SK-N-SH (cell line): ENCODE measurements around the gene SHMT2. TPM values are rescaled to one million over a fixed set of nuclear protein-coding genes. Genes with fewer than 3 reads are reported as not detected.

ENCODE experiments used
- CTCF ChIA-PET: fragments of 300-600, 350-600 bp; formaldehyde crosslinking; extraction: SDS; loops from one replicate; lab custom pipeline; 2021; lab: Yijun Ruan, JAX
- POLR2A ChIA-PET: fragments of 350-600 bp; sonication (Branson Sonifier 250); formaldehyde crosslinking; extraction: SDS; loops from one replicate; lab custom pipeline; 2020; ENCODE audit warnings: antibody characterized with exemption, inconsistent platforms; lab: Yijun Ruan, JAX
- DNase-seq: peaks from one replicate; pipeline ENCODE4 v3.0.0; 2012
- H2AFZ ChIP-seq: fragments of 200-600 bp; sonication (generic); 2 replicates; pipeline ENCODE4 v1.8.1; 2016; ENCODE audit warnings: antibody characterized with exemption, mild to moderate bottlenecking, low read depth
- H3F3A ChIP-seq: fragments of 200-600 bp; sonication (generic); replicated peaks from 2 replicates; pipeline ENCODE3; 2016; ENCODE audit warnings: antibody characterized with exemption, mild to moderate bottlenecking; ENCODE audit not compliant: insufficient read depth
- H3K27ac ChIP-seq, 2 experiments: fragments of 200-500 bp in 1 of 2; fragments of 200-600 bp in 1 of 2; sonication (Bioruptor generic) in 1 of 2; sonication (generic), shearing (Covaris generic) in 1 of 2; 2 replicates each; pipeline versions ENCODE4 v1.5.1 to v1.6.1; 2014 to 2016; ENCODE audit warnings: low read depth in 2 of 2, inconsistent platforms in 1 of 2, low read length in 1 of 2, mild to moderate bottlenecking in 1 of 2, mixed read lengths in 1 of 2
- H3K27me3 ChIP-seq: fragments of 200-600 bp; sonication (generic), shearing (Covaris generic); 2 replicates; pipeline ENCODE4 v1.6.1; 2016; ENCODE audit warnings: mixed run types; ENCODE audit not compliant: insufficient read depth
- H3K36me3 ChIP-seq, 2 experiments: fragments of 200-500 bp in 1 of 2; fragments of 200-600 bp in 1 of 2; sonication (Bioruptor generic) in 1 of 2; sonication (generic) in 1 of 2; replicated peaks in 1 of 2; 2 replicates each; pipeline versions ENCODE3 to v1.5.1; 2014 to 2016; ENCODE audit warnings: low read length in 1 of 2, mild to moderate bottlenecking in 1 of 2; ENCODE audit not compliant: insufficient read depth in 2 of 2, control insufficient read depth in 1 of 2
- H3K4me1 ChIP-seq, 2 experiments: fragments of 200-500 bp in 1 of 2; fragments of 200-600 bp in 1 of 2; sonication (Bioruptor generic) in 1 of 2; sonication (generic), shearing (Covaris generic) in 1 of 2; 2 replicates each; pipeline versions ENCODE4 v1.5.1 to v1.6.1; 2014 to 2016; ENCODE audit warnings: low read depth in 1 of 2, low read length in 1 of 2, mixed run types in 1 of 2; ENCODE audit not compliant: insufficient read depth in 2 of 2, control insufficient read depth in 1 of 2
- H3K4me2 ChIP-seq: fragments of 200-600 bp; sonication (generic), shearing (Covaris generic); 2 replicates; pipeline ENCODE4 v1.6.1; 2017; ENCODE audit warnings: mixed run types
- H3K4me3 ChIP-seq, 2 experiments: fragments of 200-500 bp in 1 of 2; fragments of 200-600 bp in 1 of 2; sonication (Bioruptor generic) in 1 of 2; sonication (generic), shearing (Covaris generic) in 1 of 2; 2 replicates each; pipeline versions ENCODE4 v1.5.1 to v1.8.1; 2014 to 2016; ENCODE audit warnings: low read depth in 2 of 2, inconsistent platforms in 1 of 2, low read length in 1 of 2, mild to moderate bottlenecking in 1 of 2, mixed read lengths in 1 of 2, moderate library complexity in 1 of 2
- H3K79me2 ChIP-seq: fragments of 200-600 bp; sonication (generic); 2 replicates; pipeline ENCODE4 v1.8.1; 2017; ENCODE audit warnings: mild to moderate bottlenecking; ENCODE audit not compliant: insufficient read depth
- H3K9ac ChIP-seq: fragments of 200-600 bp; sonication (generic); 2 replicates; pipeline ENCODE4 v1.6.1; 2017; ENCODE audit warnings: mixed run types
- H3K9me2 ChIP-seq: fragments of 200-600 bp; sonication (generic); 2 replicates; pipeline ENCODE4 v1.6.1; 2017; ENCODE audit warnings: mixed run types
- H3K9me3 ChIP-seq: fragments of 200-600 bp; sonication (generic); 2 replicates; pipeline ENCODE4 v1.6.1; 2017; ENCODE audit warnings: mixed run types, mild to moderate bottlenecking, moderate library complexity
- H4K20me1 ChIP-seq: fragments of 200-600 bp; sonication (generic); 2 replicates; pipeline ENCODE4 v1.6.1; 2017; ENCODE audit warnings: mild to moderate bottlenecking, mixed run types; ENCODE audit not compliant: insufficient read depth
- CHD2 ChIP-seq: fragments of 150-350 bp; IDR thresholded peaks from 2 replicates; pipeline ENCODE4 v1.6.1; 2018; ENCODE audit warnings: low read length; ENCODE audit not compliant: partially characterized antibody
- ELF1 ChIP-seq: IDR thresholded peaks from 2 replicates; pipeline ENCODE4 v1.4.0; 2012
- FOSL2 ChIP-seq: IDR thresholded peaks from 2 replicates; pipeline ENCODE4 v1.4.0; 2012; ENCODE audit warnings: low read depth, mild to moderate bottlenecking, moderate library complexity, borderline replicate concordance
- FOXM1 ChIP-seq: IDR thresholded peaks from 2 replicates; pipeline ENCODE4 v1.4.0; 2012; ENCODE audit warnings: low read depth, mild to moderate bottlenecking
- GABPA ChIP-seq: IDR thresholded peaks from 2 replicates; pipeline ENCODE4 v1.4.0; 2012; ENCODE audit warnings: low read depth, mild to moderate bottlenecking
- JUND ChIP-seq: IDR thresholded peaks from 2 replicates; pipeline ENCODE4 v1.4.0; 2012
- MAX ChIP-seq: IDR thresholded peaks from 2 replicates; pipeline ENCODE4 v1.4.0; 2012; ENCODE audit warnings: low read depth
- MEF2A ChIP-seq: IDR thresholded peaks from 2 replicates; pipeline ENCODE4 v1.4.0; 2012; ENCODE audit warnings: low read depth, borderline replicate concordance
- NFIC ChIP-seq: IDR thresholded peaks from 2 replicates; pipeline ENCODE4 v1.4.0; 2012; ENCODE audit warnings: borderline replicate concordance
- NRF1 ChIP-seq: IDR thresholded peaks from 2 replicates; pipeline ENCODE4 v1.6.1; 2012; ENCODE audit warnings: low read depth, mild to moderate bottlenecking, low read length
- PBX3 ChIP-seq: IDR thresholded peaks from 2 replicates; pipeline ENCODE4; 2012
- RAD21 ChIP-seq: IDR thresholded peaks from 2 replicates; pipeline ENCODE4 v1.6.1; 2012; ENCODE audit warnings: mild to moderate bottlenecking, low read length
- REST ChIP-seq: IDR thresholded peaks from 2 replicates; pipeline ENCODE4 v1.6.1; 2012; ENCODE audit warnings: mild to moderate bottlenecking, low read depth, low read length, moderate library complexity
- RFX5 ChIP-seq: IDR thresholded peaks from 2 replicates; pipeline ENCODE4 v1.6.1; 2012; ENCODE audit warnings: mild to moderate bottlenecking, improper control_type of control experiment, low read length
- SIN3A ChIP-seq: IDR thresholded peaks from 2 replicates; pipeline ENCODE4 v1.6.1; 2012; ENCODE audit warnings: low read depth, mild to moderate bottlenecking, low read length, moderate library complexity, borderline replicate concordance
- SMC3 ChIP-seq: IDR thresholded peaks from 2 replicates; pipeline ENCODE4 v1.6.1; 2012; ENCODE audit warnings: low read depth, low read length, improper control_type of control experiment
- TAF1 ChIP-seq: IDR thresholded peaks from 2 replicates; pipeline ENCODE4 v1.6.1; 2012; ENCODE audit warnings: low read depth, mild to moderate bottlenecking, low read length, moderate library complexity, borderline replicate concordance
- TCF12 ChIP-seq: IDR thresholded peaks from 2 replicates; pipeline ENCODE4 v1.4.0; 2012
- WGBS: methylation state at CpG from one replicate; pipeline ENCODE4 v1.1.6; 2017; ENCODE audit warnings: low lambda C conversion rate; 5-methylcytosine and 5-hydroxymethylcytosine counted together
- polyA plus RNA-seq, 3 experiments: library from polyadenylated mRNA; depleted of rRNA; stranded (reverse); fragments of >200 nt; gene quantifications; 2 replicates each; pipeline ENCODE4 v1.2.3, GENCODE V29; 2012

The SHMT2 gene
- polyA plus RNA-seq, 1 of the 3 experiments (the other 2 are of a cell fraction), result 204 TPM

DNA sequence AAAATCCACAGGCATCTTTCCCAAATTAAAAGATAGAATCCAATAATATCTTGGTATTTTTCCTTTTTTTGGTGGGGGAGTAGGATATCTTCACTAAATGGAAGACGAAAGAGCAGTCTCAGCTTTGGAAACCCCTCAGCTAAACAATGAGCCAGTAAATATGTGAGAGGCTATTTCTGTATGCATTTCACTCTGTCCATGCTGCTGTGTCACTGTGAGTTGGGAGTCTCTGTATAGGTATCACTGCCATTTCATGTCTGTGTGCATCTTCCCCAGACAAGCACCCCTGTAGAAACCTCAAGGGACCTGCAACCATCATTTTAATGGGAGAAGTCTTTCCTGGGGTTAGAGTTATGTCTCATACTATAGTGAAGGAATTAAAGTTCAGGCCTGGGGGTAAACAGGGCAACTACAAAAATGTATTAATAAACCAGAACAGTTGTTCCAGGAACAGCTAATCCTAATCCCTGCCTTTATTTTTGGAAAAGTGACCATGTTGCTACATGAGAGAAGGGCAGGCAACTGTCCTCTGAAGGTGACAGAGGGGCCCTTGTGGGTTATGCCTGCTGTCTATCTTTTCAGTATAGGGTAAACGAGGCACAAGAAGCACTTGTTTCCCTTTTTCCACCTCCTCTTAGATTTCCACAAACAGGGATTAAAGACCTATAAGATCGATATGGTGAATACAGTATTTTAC, 32.8 kb downstream of the SHMT2 start:
- Histone ChIP-seq H3K36me3 (peaks cover 36 to 41% of the 10 kb centered on the region in 2 experiments), H3K9me3 (no peaks in the 10 kb centered on the region), H3K4me2 (no peak overlapping the region), H4K20me1 (no peaks in the 10 kb centered on the region), H3F3A (peaks cover 6% of the 10 kb centered on the region), H3K4me3 (no peak overlapping the region), H2AFZ (no peak overlapping the region), H3K79me2 (no peaks in the 10 kb centered on the region), H3K9me2 (no peaks in the 10 kb centered on the region)
- 78% methylated on average over 3 of the region's 3 CpGs for WGBS
- DNase-seq, result no peak
- POLR2A ChIA-PET, result interaction anchor here (1.0 kb wide), 1 partner anchor 9 kb away, joined by 3 read pairs; no protein-coding TSS in a partner anchor
- CTCF ChIA-PET, result interaction anchor here (0.9 to 9.9 kb wide), 16 partner anchors 7 to 200 kb away, joined by 3 to 141 read pairs (median 10); partner anchors contain the start of genes GLI1, INHBE and STAC3
- TF ChIP-seq SMC3, result no peak
- no peak for TF ChIP-seq TCF12
- TF ChIP-seq JUND, result no peak
- TF ChIP-seq RAD21, result no peak
- TF ChIP-seq NFIC, result no peak
- TF ChIP-seq, all 33 proteins: peak for 0
- H3K9ac ChIP-seq, result no peak overlapping the region
- no peaks in the 10 kb centered on the region for H3K27me3 ChIP-seq
- 0 out of 4 replicates have a peak overlapping the region, but pooled peaks of 1 of the 2 experiments have one; percentile 6 for H3K27ac ChIP-seq
- peaks cover 0 to 11% of the 10 kb centered on the region in 2 experiments; a peak in 1 of 4 replicates for H3K4me1 ChIP-seq

GRCh38 chr12:57263096-57263495, 33.6 kb downstream of the SHMT2 start:
- TF ChIP-seq MAX (no peak), FOXM1 (no peak), FOSL2 (no peak), SMC3 (no peak), SIN3A (no peak), GABPA (no peak), CHD2 (no peak)
- Histone ChIP-seq H3K4me1 (peaks cover 0 to 11% of the 10 kb centered on the region in 2 experiments; a peak in 1 of 4 replicates), H3K4me2 (no peak overlapping the region), H3F3A (peaks cover 12% of the 10 kb centered on the region), H3K36me3 (peaks cover 35 to 41% of the 10 kb centered on the region in 2 experiments), H3K79me2 (no peaks in the 10 kb centered on the region), H4K20me1 (no peaks in the 10 kb centered on the region), H3K9ac (no peak overlapping the region), H2AFZ (no peak overlapping the region), H3K9me3 (no peaks in the 10 kb centered on the region), H3K9me2 (no peaks in the 10 kb centered on the region), H3K27me3 (no peaks in the 10 kb centered on the region), H3K4me3 (no peak overlapping the region), H3K27ac (no peak overlapping the region)
- DNase-seq, result no peak
- ChIA-PET CTCF (interaction anchor here (0.6 to 9.9 kb wide), 13 partner anchors 8 to 248 kb away, joined by 3 to 141 read pairs (median 5); partner anchors contain the start of genes GLI1 and INHBE), POLR2A (no interaction called here)
- WGBS, result 43% methylated on average over 2 of the region's 2 CpGs

DNA sequence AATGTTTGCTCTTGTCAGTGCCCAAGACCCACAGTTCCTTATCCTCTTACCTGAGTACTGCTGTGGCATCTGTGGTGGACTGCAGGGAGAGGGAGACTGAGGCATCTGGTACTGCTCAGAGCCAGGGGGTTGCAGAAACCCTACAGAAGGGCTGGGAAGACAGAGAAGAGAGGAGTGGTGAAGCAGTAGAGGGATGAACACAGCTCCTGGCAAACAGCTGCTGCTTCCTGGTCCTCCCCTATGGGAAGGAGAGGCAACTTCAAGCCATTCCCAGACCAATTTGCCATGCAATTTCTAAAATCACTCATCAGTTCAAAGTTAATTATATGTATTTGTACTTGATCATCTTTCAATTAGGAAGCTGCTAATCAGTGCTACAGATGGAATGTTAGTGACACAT, 37.2 kb downstream of the SHMT2 start:
- no peak for DNase-seq
- Histone ChIP-seq H3K36me3 (peaks cover 24 to 42% of the 10 kb centered on the region in 2 experiments), H2AFZ (no peak overlapping the region), H3K4me2 (no peak overlapping the region), H3K4me3 (no peak overlapping the region), H3K9me3 (no peaks in the 10 kb centered on the region), H3K9ac (no peak overlapping the region), H4K20me1 (no peaks in the 10 kb centered on the region), H3K27me3 (no peaks in the 10 kb centered on the region), H3K9me2 (no peaks in the 10 kb centered on the region), H3K4me1 (peaks cover 0 to 1% of the 10 kb centered on the region in 2 experiments; a peak in 1 of 4 replicates), H3K79me2 (no peaks in the 10 kb centered on the region), H3F3A (peaks cover 12% of the 10 kb centered on the region), H3K27ac (no peak overlapping the region)
- POLR2A ChIA-PET, result no interaction called here
- CTCF ChIA-PET, result interaction anchor here (5.4 to 9.9 kb wide), 3 partner anchors 25 to 186 kb away, joined by 23 to 141 read pairs (median 45); partner anchors contain the start of gene INHBE
- TF ChIP-seq MEF2A (no peak), JUND (no peak), REST (no peak), PBX3 (no peak), RAD21 (no peak), ELF1 (no peak), RFX5 (no peak), TAF1 (no peak), NRF1 (no peak), FOSL2 (no peak)
